Retina (tissue), 1 donor: ENCODE results near the gene RAB1A.
"Not testable (repeated sequence)": the region's sequence is repeated elsewhere in the genome, so short reads cannot be mapped to it uniquely, and the experiment has no call there.

Source experiments
- DNase-seq: peaks from one replicate; pipeline ENCODE4 v3.0.0-alpha.2; 2016

RAB1A gene

DNA sequence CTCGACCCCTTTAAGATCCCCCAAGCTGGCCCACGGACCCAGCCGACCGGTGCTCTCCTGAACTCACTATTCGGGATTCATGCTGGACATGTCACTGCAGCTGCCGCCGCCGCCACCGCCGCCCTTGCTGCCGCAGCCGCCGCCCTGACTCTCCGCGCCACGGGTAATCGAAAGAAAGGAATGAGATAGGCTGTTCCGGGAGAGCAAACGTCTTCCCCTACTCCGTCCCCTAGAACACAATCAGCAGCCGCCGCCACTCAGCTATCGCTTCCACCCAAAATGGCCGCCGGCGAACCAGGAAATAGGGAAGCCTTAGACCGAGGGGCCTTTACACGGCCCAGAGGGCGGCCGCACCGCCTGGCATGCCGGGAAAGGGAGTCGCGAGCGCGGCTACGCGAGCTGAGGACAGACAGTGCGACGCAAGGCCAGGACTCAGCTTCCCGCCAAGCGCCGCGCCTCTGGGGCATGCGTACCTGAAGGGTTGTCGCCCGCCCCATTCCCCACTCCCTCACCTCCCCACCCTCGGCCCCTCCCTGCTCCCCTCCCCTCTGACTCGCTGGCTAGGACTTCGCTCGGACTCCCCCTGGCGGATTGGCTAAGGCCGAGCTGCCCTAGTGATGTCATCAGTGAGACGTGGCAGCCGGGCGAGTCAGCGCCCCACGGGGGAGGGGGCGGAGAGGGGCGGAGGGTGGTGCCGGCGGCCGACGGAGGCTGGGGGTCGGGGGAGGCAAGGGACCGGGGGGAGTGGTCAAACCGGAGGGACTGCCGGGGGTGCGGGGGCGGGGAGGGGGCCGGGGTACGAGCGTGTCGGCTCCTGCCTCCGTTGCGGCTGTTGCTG, at the start of gene RAB1A:
RAB1A (minus strand) TSS at position 281 of the 838 bp plus-strand sequence; CDS start at position 90, 191 bp downstream.
- peak; percentile 96 for DNase-seq

DNA sequence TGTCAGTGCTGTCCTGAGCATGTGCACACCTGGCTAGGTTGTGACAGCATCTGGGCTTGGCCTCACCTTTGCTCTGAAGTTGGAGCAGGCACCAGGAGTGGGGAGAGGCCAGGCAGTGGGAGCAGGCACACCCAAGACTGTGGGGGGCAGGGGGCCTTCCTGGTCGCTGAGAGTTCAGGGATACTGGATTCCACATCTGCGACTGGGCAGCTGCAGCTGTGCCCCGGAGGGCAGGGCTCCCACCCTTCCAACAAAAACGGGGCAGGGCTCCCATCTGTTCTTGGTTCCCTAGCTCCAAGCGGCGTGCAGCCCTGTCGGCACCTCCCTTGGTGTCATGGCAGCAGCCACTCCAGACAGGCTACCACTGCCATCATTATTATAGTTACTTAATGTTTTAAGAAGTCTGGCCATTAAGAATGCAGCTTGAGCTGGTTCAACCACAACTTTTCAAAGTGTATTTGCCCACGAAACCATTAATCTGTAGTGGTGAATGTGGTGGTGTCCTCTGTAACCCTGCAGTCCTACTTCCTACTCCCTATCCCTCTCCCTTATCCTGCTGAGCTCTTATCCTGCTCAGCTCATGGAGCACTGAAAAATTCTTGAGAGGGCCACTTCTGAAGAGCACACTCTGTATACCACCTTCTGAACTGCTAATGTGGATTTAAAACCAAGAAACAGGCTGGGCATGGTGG, 48.0 kb upstream of the RAB1A start:
- no peak for DNase-seq

DNA sequence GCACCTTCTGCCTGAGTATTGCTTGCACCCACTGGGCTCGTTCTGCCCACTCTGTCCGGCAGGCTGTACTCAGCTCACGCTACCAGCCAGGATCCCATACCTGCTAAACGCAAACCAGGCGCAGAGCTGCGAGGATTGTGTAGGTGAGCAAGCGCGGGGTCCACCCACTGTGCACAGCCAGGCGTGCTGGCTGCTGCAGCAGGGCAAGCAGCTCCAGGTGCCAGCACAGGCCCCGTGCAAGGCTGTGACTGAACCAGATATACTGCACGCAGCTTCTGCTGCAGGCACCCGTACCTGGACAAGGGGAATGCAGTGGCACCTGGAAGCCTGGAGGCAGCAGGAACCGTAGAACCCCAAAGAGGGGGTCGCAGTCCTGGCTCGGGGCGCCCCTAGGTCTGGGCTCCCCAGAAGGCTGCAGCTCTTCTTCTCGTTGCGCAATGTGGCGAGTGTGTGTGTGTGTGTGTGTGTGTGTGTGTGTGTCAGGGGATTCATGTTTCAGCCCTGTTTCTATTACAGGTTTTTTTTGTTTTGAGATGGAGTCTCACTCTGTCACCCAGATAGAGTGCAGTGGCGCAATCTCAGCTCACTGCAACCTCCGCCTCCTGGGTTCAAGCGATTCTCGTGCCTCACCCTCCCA, 46.1 kb upstream of the RAB1A start:
- no peak for DNase-seq

DNA sequence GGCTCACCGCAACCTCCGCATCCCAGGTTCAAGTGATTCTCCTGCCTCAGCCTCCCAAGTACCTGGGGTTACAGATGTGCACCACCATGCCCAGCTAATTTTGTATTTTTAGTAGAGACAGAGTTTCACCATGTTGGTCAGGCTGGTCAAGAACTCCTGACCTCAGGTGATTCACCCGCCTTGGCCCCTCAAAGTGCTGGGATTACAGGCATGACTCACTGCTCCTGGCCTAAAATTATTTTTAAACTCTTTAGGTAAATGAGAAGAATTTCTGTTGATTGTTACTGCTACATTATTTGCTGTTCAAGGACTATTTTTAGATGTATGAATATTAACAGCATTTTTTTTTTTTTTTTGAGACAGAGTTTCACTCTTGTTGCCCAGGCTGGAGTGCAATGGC, 44.1 kb upstream of the RAB1A start:
- not testable (repeated sequence) for DNase-seq

DNA sequence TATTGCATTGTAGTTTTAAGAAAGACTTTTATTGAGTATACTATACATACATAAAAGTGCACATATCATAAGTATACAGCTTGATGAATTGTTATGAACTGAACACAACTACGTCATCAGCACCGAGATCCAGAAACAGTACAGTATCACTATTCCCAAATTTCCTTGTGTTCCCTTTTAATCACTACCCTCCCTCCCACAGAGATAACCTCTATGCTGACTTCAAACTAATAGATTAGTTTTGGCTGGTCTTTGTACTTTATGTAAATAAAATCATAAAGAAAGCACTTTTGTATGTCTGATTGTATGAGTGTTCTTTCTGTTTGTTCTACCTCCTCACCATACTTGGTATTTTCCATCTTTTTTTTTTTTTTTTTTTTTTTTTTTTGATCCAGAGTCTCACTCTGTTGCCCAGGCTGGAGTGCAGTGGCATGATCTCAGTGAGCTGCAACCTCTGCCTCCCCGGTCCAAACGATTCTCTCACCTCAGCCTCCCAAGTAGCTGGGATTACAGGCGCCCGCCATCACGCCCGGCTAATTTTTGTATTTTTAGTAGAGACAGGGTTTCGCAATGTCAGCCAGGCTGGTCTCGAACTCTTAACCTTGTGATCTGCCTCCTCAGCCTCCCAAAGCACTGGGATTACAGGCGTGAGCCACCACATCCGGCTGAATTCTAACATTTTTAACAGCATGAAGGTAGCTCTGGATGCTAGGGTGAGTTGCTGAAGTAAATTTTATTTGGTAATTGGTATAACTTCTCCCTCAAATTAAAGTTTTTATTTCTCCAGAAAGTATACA, 43.3 kb upstream of the RAB1A start:
- no peak for DNase-seq

DNA sequence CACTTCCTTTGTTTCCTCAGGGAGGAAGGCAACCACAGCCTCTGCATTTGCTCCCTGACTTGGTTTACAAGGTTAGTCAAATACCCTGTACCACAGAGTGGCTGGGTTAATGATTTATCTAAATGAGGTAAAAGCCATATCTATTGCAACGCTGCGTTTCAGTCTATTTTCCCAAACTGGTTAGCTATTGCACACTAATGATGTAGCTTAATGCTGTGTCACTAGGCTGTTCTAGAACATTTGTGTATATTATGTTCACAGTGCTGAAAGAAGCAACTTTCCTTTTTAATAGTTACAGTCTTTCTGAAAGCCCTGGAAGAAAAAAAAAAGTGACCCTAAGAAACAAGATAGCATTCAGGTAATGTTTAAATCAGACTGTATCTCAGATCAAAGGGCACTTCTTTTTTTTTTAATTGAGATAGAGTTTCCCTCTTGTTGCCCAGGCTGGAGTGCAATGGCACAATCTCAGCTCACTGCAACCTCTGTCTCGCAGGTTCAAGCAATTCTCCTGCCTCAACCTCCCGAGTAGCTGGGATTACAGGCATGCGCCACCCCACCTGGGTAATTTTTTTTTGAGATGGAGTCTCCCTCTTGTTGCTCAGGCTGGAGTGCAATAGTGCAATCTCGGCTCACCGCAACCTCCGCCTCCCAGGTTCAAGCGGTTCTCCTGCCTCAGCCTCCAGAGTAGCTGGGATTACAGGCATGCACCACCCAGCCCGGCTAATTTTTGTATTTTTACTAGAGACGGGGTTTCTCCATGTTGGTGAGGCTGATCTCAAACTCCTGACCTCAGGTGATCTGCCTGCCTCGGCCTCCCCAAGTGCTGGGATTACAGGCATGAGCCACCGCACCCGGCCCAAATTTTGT, 40.9 kb upstream of the RAB1A start:
- DNase-seq, result not testable (repeated sequence)

DNA sequence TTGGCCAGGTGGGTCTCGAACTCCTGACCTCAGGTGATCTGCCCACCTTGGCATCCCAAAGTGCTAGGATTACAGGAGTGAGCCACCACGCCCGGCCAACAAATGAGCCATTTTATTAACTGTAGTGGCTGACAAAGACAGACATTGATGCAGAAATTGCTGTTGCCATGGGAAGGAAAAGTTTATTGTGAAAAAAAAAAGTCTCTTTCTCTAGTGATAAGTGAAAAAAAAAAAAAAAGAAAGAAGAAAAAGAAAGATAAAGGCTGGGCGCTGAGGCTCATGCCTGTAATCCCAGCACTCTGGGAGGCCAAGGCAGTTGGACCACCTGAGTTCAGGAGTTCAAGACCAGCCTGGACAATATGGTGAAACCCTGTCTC, 39.8 kb upstream of the RAB1A start:
- DNase-seq, result no peak

DNA sequence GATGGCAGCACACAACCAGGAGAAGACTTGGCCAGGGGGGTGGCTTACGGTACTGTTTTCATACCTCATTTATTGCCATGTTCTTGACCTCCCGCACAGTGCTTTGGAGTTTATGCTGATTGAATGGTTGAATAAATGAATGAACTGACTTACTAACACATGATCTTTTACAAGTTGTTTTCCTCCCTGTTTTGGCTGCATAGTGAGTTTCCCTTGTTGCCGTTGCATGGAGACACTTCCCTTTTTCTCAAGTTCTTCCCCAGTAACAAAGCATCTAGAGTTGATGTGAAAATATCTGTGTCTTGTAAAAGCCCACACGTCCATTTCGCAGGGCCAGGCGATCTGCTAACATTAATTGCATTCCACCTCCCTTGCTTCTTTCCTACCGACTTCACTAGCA, 35.7 kb upstream of the RAB1A start:
- DNase-seq, result no peak

DNA sequence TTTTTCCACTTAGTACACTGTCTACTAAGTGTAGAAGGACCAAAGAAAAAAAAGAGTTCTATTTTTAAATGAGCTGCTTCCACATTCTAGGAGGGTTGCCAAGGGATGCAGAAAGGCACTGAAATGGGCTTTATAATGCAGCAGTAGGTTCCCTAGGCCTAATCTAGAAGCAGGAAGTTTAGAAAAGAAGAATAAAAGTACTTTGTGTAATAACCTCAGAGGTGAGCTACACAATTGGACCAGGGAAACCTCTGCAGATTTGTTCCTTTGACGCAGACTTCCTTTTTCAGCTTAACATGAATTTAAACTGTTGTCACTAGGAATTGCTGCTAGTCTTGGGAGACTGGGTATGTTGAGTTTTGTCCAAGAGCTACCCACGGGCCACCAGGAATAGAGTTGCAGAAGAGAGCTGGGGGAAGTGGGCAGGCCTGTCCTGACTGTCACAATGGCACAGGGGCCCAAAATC, 34.6 kb upstream of the RAB1A start:
- no peak for DNase-seq

DNA sequence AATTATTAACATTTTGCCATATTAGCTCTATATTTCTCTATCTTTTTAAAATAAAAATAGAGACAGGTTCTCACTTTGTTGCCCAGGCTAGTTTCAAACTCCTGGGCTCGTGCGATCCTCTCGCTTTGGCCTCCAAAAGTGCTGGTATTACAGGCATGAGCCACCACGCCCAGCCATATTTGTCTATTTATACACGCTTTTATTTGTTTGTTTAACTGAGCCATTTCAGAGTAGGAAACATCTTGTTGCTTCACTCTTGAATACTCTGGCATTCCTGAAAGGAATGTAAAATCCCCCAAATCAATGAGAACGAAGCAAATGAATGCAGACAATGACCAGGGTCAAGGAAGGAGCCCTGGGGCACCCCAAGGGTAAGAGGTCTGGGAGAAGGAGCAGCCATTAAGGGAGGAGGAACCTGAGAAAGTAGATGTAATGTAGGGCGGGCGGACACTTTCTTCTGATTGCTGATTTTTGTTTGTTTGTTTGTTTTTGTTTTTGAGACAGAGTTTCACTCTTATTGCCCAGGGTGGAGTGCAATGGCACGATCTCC, 31.7 kb upstream of the RAB1A start:
- no peak for DNase-seq

DNA sequence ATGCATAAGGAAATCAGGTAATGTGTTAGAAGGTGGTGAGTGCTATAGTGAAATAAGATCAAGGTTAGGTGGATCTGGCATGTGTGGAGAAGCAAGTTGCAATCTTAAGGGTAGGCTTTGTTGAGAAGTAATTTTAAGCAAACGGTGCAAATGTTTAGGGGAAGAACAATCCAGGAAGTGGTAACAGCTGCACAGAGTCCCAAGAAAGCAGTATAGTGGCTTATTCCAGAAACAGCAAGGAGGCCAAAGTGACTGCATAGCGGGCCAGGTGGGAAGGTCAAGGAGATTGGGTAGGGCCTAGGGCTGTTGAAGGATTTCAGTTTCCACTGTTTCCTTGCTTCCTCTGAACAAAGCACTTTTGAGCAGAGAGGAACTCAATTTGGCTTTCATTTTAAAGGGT, 30.0 kb upstream of the RAB1A start:
- no peak for DNase-seq

DNA sequence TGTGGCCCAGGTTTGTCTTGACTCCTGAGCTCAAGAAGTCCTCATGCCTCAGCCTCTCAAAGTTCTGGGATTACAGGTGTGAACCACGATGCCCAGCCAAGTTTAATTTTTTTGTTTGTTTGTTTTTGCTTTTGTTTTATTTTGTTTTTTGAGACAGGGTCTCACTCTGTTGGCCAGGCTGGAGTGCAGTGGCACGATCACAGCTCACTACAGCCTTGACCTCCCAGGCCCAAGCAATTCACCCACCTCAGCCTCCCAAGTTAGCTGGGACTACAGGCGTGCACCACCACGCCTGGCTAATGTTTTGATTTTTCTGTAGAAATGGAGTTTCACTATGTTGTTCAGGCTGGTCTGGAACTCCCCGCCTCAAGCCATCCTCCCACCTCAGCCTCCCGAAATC, 29.4 kb upstream of the RAB1A start:
- DNase-seq, result no peak

DNA sequence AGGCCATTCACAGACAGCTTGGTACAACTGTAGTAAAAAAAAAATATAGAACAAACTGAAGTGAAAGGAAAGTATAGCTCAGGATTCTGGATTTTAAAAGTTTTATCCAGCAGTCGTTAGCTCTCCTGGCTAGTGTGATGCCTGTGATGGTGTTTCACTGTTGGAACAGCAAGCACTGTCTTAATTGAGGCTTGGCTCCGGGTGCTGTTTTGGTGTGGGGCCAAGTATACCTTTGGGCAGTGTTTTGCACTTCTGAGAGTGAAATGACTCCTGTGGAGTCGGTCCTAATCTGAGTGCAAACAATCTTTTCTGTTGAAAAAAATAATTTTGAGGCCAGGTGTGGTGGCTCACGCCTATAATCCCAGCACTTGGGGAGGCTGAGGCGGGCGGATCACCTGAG, 28.7 kb upstream of the RAB1A start:
- DNase-seq, result no peak

DNA sequence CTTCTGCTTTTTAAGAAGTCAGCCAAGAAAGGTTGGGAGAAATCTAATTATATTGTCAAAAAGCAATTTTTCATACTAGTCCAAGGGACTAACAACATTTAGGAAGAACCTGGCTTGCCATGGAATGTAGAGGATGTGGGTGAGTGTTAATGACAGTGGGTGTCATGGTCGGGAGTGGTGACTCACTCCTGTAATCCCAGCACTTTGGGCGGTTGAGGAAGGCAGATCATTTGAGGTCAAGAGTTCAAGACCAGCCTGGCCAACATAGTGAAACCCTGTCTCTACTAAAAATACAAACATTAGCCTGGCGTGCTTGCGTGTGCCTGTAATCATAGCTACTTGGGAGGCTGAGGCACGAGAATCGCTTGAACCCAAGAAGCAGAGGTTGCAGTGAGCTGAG, 27.9 kb upstream of the RAB1A start:
- DNase-seq, result not testable (repeated sequence)

DNA sequence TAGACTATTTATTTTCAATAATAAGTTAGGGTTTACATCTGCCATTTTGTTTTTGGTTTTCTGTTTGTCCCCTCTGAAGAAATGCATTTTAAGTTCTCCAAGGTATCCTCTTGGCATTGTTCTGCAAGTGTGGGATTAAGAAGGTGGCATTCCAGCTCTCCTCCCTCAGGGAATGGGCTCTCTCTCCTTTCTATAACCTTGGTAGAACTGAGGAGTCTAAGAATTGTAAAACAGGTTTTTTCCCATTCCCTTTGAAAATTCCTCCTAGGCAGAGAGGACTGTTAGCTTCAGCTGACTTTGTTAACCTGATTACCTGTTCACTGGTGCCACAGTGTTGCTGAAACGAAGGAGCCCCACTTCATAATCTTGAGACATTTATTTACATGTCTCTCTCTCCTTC, 26.1 kb upstream of the RAB1A start:
- DNase-seq, result no peak

DNA sequence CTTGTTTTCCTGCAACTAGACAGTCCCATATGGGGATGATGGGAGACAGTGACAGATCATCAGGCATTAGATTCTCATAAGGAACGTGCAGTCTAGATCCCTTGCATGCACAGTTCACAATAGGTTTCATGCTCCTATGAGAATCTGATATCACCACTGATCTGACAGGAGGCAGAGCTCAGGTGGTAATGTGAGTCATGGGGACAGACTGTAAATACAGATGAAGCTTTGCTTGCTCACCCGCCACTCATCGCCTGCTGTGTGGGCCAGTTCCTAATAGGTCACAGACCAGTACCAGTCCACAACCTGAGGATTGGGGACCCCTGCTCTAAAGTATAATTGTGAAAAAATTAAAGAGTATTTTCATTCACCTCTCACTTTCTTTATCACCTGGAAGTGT, 23.6 kb upstream of the RAB1A start:
- no peak for DNase-seq

DNA sequence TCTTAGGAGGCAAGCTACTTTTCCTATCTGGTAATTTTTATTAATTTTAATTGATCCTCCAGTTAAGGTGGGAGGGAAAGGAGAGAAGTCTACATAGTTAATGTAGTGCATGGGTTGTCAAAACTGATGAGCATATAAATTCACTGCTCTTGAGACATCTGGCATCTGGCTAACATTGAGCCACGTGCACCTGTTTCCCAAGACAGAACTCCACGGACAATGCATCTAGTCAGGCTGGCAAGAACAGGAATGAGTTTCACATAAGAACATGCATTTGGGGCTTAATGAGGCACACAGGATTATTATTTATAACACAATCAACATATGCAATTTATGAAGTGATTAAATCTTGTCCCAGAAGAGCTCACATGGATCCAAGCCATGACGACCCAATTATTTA, 16.2 kb upstream of the RAB1A start:
- peak; percentile 18 for DNase-seq

DNA sequence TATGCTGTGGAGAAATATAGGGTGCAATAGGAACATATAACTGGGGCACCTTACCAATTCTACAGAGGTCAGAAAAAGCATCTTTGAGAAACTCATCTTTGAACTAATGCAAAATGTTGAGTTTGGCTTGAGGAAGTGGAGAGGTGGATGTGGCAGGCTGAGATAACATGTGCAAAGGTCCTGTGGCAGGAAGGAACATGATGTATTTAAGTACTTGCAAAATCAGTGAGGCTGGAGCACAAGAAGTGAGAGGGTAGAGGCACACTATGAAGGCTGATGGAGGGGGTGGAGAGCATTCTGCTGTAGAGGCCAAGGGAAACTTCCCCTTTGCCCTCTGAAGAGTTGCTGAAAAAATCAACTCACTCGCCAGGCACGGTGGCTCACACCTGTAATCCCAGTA, 14.7 kb upstream of the RAB1A start:
- no peak for DNase-seq

DNA sequence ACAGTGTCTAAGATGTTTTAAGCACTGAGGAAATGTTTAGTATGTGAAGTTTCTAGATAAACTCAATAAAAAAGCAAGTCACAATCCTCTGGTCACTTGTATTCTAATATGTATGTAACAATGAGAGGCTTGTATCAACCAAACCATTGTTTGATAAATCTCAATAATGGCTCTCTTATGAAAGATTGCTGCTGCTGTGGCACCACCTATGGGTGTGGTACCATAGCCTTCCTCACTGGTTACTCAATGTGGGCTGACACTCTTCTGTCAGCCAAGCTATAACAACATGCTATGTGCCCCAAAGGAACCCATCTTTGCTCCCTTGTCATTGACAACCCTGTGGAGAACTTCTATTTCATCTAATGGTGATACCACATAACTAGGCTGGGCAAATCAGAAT, 12.6 kb upstream of the RAB1A start:
- no peak for DNase-seq

DNA sequence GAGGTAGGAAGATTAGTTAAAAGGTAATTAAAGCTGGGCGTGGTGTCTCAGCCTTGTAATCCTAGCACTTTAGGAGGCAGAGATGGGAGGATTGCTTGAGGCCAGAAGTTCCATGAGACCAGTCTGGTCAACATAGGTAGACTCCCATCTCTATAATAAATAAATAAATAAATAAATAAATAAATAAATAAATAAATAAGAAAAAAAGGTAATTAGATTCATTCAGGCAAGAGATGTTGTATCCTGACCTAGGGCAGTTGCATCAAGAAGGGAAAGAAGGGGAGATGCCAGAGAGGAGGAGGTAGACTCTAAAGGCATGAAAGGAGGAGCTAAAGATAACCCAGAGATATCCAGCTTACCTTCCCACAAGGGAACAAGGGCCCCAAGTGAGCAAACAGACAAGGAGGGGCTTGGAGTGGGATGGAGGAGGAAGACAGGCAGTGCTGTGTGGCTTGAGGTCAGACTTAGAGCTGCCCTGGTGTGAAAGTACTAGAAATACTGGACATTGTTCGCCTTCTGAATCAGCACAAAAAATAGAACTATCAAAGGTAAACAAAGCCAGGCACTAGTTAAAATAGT, 7.4 kb upstream of the RAB1A start:
- no peak for DNase-seq

DNA sequence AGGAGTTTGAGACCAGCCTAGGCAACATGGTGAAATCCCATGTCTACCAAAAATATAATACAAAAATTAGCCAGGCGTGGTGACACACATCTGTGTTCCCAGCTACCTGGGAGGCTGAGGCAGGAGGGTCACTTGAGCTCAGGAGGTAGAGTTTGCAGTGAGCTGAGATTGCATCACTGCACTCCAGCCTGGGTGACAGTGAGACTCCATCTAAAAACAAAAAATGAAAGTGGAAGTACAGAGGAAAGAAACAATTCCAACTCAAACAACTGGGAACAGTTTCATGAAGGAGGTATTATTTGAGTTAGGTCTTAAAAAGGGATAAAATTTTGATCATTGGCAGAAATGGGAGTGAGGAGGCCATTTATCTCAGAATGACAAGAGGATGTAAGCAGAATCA, 6.3 kb upstream of the RAB1A start:
- DNase-seq, result no peak
